Lung (tissue), 12 donors: ENCODE data around the gene OGFR. TPM values are rescaled to one million over a fixed set of nuclear protein-coding genes. Genes with fewer than 3 reads are reported as not detected.

Experiments
- ATAC-seq: fragments of 200-7000 bp; cut with Tn5 transposase; one replicate; pipeline ENCODE4 v1.9.1; 2020; ENCODE audit warnings: moderate number of reproducible peaks; ENCODE audit not compliant: insufficient read depth, low FRiP score
- DNase-seq, 3 donors: peaks; one replicate each; pipeline ENCODE4 v3.0.0-alpha.2; 2013 to 2017
- H3K27ac ChIP-seq, 2 donors: one replicate each; pipeline ENCODE4 v1.5.1; 2013; ENCODE audit warnings: mild to moderate bottlenecking in 2 of 2, moderate library complexity in 2 of 2, control low read depth in 1 of 2, inconsistent platforms in 1 of 2, low read depth in 1 of 2, low read length in 1 of 2
- H3K27me3 ChIP-seq, 3 donors: one replicate each; pipeline ENCODE4 v1.5.1; 2013; ENCODE audit warnings: low read length in 2 of 3; ENCODE audit not compliant: control insufficient read depth in 3 of 3, insufficient read depth in 3 of 3
- H3K36me3 ChIP-seq, 4 donors: one replicate each; pipeline ENCODE4 v1.5.1; 2013; ENCODE audit warnings: low read length in 4 of 4, mild to moderate bottlenecking in 1 of 4, moderate library complexity in 1 of 4; ENCODE audit not compliant: control insufficient read depth in 4 of 4, insufficient read depth in 4 of 4
- H3K4me1 ChIP-seq, 5 donors: one replicate each; pipeline ENCODE4 v1.5.1; 2013; ENCODE audit warnings: low read length in 5 of 5, mild to moderate bottlenecking in 2 of 5, moderate library complexity in 1 of 5; ENCODE audit not compliant: control insufficient read depth in 5 of 5, insufficient read depth in 5 of 5
- H3K4me3 ChIP-seq: one replicate; pipeline ENCODE4 v1.5.1; 2013; ENCODE audit warnings: mild to moderate bottlenecking, control low read depth, moderate library complexity
- H3K9ac ChIP-seq, 2 donors: one replicate each; pipeline ENCODE4 v1.5.1; 2013; ENCODE audit warnings: low read length in 2 of 2, control low read depth in 1 of 2; ENCODE audit not compliant: insufficient read depth in 1 of 2
- H3K9me3 ChIP-seq, 4 donors: one replicate each; pipeline ENCODE4 v1.5.1; 2013; ENCODE audit warnings: low read length in 3 of 4, mild to moderate bottlenecking in 1 of 4, moderate library complexity in 1 of 4; ENCODE audit not compliant: control insufficient read depth in 4 of 4, insufficient read depth in 3 of 4
- CTCF ChIP-seq: IDR thresholded peaks from 2 replicates; pipeline ENCODE4 v1.5.1; 2012; ENCODE audit warnings: mild to moderate bottlenecking; ENCODE audit errors: control extremely low read depth, extremely low read depth
- WGBS, 2 donors: extraction: QIAGEN DNeasy Blood & Tissue Kit; methylation state at CpG; one replicate each; pipeline ENCODE4 v1.1.7; 2013; 5-methylcytosine and 5-hydroxymethylcytosine counted together
- polyA plus RNA-seq, 2 donors: library from polyadenylated mRNA; stranded (reverse); fragments of 200-250 nt; gene quantifications; one replicate each; pipeline ENCODE4 v1.2.1, GENCODE V29; 2013
- total RNA-seq, 2 donors: library from RNA; depleted of rRNA in 1 of 2; stranded (reverse); fragments of >200 nt in 1 of 2; gene quantifications; one replicate each; pipeline ENCODE4 v1.2.1, GENCODE V29; 2014 to 2021
- donor health status: control.
- donor health status: control.
- donor health status: Bipolar disorder and iron deficiency.
- donor health status: healthy.
- donor health status: DM: yes; HTN: yes; CAD: no.

OGFR gene
- total and polyA plus RNA-seq, 4 donors: 38.0 to 73.1 (median 63.9) TPM

DNA sequence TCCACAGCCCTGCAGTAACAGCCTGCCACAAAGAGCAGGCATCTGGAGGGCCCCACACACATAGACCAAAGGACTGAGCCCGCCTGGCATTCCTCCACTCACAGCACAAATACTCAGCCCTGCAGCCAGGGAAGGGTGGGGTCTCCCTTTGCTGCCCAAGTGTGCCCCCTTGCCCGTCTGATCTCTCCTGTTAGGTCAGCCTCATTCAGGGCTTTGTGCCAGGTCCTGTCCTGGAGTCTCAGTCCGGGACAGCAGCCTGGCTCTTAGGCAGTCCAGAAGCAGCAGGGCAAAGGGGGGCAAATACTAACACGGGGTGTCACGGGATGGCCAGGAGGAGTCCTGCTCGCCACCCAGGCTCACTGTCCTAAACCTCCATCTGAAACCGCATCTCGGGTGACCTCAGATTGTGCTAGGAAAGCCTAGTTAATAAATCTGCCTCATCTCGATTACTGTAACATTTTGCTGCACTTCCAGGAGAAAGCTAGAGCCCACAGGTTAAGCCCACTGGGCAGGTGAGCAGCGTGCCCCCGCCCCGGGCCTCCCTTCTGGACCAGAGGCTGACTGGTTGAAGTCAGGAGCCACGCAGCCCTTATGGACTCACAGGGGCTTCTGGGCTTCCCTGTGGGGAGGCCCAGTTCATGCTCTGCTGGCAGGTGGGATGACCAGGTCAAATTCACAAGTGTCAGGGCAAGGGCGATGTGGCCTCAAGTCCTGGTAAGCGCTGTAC is 3.2 kb upstream of the OGFR start:
- H3K36me3 ChIP-seq: peaks cover 0 to 23% (median 12%) of the 10 kb centered on the region in 4 donors
- no peak for ATAC-seq
- 90 to 91% methylated on average over 15 of the region's 15 CpGs for whole genome bisulfite sequencing, 2 donors
- DNase-seq: no peak
- no peaks in the 10 kb centered on the region for H3K27me3 ChIP-seq
- no peak overlapping the region for H3K4me3 ChIP-seq
- no peak overlapping the region for H3K27ac ChIP-seq
- no peak overlapping the region for H3K9ac ChIP-seq
- H3K9me3 ChIP-seq: no peaks in the 10 kb centered on the region
- peaks cover 0 to 22% (median 8%) of the 10 kb centered on the region in 5 donors for H3K4me1 ChIP-seq
- TF ChIP-seq CTCF: no peak

GRCh38 chr20:62802026-62802712 is 2.5 kb upstream of the OGFR start:
- DNase-seq: no peak
- no peak overlapping the region for H3K9ac ChIP-seq
- H3K27ac ChIP-seq: no peak overlapping the region
- no peak overlapping the region for H3K4me3 ChIP-seq
- ATAC-seq: no peak
- peaks cover 0 to 24% (median 7%) of the 10 kb centered on the region in 5 donors for H3K4me1 ChIP-seq
- H3K36me3 ChIP-seq: peaks cover 0 to 25% (median 12%) of the 10 kb centered on the region in 4 donors
- TF ChIP-seq CTCF: no peak
- 89 to 90% methylated on average over 22 of the region's 22 CpGs for WGBS, 2 donors
- no peaks in the 10 kb centered on the region for H3K9me3 ChIP-seq
- H3K27me3 ChIP-seq: no peaks in the 10 kb centered on the region

DNA sequence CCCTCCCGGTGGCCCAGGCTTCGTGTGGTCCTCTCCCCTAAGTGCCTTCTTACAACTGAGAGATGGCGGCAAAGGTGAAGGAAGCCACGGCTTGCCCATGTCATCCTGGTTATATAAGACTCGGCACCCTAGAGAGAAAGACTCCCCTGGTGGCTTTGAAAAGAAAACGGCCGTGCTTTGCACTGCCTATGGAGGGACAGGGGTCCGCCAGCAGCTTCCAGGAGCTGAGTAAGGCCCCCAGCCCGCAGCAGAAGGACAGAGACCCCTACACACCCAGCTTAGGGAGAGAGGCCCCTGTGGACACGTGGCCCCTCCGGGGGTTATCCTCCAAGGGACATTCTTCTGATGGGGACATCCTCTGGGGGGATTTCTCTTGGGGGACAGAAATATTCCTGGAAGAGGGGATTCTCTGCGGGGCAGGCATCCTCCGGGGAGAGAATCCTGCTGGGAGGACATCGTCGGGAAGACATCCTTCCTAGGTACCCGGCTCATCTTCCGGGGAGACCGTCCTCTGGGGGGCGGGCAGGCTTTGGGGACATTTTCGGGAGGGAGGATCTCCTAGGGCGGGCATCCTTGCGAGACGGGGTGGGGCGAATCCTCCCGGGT is 511 bp upstream of the OGFR start:
- H3K9ac ChIP-seq: no peak overlapping the region
- ATAC-seq: no peak
- no peaks in the 10 kb centered on the region for H3K27me3 ChIP-seq
- H3K9me3 ChIP-seq: no peaks in the 10 kb centered on the region
- 17 to 18% methylated on average over 25 of the region's 25 CpGs for WGBS, 2 donors
- H3K27ac ChIP-seq: peak overlapping the region in 1 of 2 donors; percentile 5
- H3K4me1 ChIP-seq: peaks cover 0 to 25% (median 6%) of the 10 kb centered on the region in 5 donors
- H3K36me3 ChIP-seq: peaks cover 3 to 27% (median 12%) of the 10 kb centered on the region in 4 donors
- H3K4me3 ChIP-seq: no peak overlapping the region
- no peak for TF ChIP-seq CTCF
- peak; percentile 34 to 46 (median 37) for DNase-seq
